ENCODE data around the gene RRAGD.

RRAGD gene

DNA sequence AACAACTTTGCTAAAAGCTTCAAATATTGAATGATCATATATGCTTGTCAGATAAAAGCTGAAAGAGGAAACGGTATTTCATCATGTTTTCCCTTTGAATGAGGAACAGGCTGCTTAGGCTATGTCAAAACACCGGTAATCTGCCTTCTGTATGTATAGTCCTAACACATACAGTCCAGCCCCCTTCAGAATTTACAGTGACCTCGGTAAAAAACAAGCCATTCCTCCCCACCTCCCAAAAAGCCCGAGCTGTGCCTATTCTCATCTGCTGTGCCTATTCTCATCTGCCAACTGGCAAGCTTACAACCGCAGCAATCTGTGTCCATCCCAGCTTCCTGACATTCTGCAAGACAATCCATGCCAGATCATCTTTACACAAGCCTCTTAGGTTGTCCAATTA lies 32.8 kb downstream of the RRAGD start:
- no peaks in the 10 kb centered on the region for H3K9me3 ChIP-seq (ENCODE audit: insufficient read depth, low read depth, low read length)
- no peaks in the 10 kb centered on the region for H3K9me2 ChIP-seq (replicated peaks; ENCODE audit: low read depth, low read length)
- H3K79me2 ChIP-seq (ENCODE audit: insufficient read depth, low read length): no peaks in the 10 kb centered on the region
- H3F3A ChIP-seq (ENCODE audit: low read depth): no peaks in the 10 kb centered on the region
- H3K4me1 ChIP-seq (ENCODE audit: insufficient read depth, low read length, poor library complexity, severe bottlenecking): peaks cover 10% of the 10 kb centered on the region
- no peak overlapping the region for H3K4me2 ChIP-seq (ENCODE audit: low read depth, low read length, poor library complexity, severe bottlenecking)
- H3K27me3 ChIP-seq (ENCODE audit: insufficient read depth, low read length, poor library complexity, severe bottlenecking): no peaks in the 10 kb centered on the region
- H3K4me3 ChIP-seq (ENCODE audit: low read length, poor library complexity, severe bottlenecking): no peak overlapping the region
- TF ChIP-seq, protein P1, sequence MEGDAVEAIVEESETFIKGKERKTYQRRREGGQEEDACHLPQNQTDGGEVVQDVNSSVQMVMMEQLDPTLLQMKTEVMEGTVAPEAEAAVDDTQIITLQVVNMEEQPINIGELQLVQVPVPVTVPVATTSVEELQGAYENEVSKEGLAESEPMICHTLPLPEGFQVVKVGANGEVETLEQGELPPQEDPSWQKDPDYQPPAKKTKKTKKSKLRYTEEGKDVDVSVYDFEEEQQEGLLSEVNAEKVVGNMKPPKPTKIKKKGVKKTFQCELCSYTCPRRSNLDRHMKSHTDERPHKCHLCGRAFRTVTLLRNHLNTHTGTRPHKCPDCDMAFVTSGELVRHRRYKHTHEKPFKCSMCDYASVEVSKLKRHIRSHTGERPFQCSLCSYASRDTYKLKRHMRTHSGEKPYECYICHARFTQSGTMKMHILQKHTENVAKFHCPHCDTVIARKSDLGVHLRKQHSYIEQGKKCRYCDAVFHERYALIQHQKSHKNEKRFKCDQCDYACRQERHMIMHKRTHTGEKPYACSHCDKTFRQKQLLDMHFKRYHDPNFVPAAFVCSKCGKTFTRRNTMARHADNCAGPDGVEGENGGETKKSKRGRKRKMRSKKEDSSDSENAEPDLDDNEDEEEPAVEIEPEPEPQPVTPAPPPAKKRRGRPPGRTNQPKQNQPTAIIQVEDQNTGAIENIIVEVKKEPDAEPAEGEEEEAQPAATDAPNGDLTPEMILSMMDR (conservative IDR thresholded peaks at IDR 0.05; ENCODE audit: low read length): no peak
- no peak for TF ChIP-seq EZH2phosphoT487 (IDR thresholded peaks at IDR 0.05; ENCODE audit: borderline replicate concordance)
- no peaks in the 10 kb centered on the region for H4K20me1 ChIP-seq (ENCODE audit: insufficient read depth, low read length, poor library complexity, severe bottlenecking)
- H2AFZ ChIP-seq (ENCODE audit: low read length): no peak overlapping the region
- no peak overlapping the region for H3K9ac ChIP-seq (ENCODE audit: low read depth, low read length, poor library complexity, severe bottlenecking)
- peaks cover 3% of the 10 kb centered on the region; the same call in 1 of the 2 replicates for H3K36me3 ChIP-seq (ENCODE audit: insufficient read depth, low read length)

DNA sequence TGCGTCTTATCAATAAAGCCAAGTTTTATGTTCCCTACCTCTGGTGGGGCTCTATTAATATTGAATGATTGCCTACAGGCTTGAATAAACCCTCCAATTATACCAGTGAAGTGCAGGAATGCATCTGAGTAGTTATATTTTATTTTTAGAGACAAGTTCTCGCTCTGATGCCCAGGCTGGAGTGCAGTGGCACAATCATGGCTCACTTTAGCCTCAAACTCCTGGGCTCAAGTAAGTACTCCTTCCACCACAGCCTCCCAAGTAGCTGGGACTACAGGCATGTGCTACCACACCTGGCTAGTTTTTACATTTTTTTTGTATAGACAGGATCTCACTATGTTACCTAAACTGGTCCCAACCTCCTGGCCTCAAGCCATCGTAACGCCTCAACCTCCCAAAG lies 33.4 kb downstream of the RRAGD start:
- Histone ChIP-seq H4K20me1 (ENCODE audit: insufficient read depth, low read length, poor library complexity, severe bottlenecking) (no peaks in the 10 kb centered on the region), H3K27me3 (ENCODE audit: insufficient read depth, low read length, poor library complexity, severe bottlenecking) (no peaks in the 10 kb centered on the region), H3K36me3 (ENCODE audit: insufficient read depth, low read length) (peaks cover 3% of the 10 kb centered on the region; the same call in 1 of the 2 replicates), H3K4me1 (ENCODE audit: insufficient read depth, low read length, poor library complexity, severe bottlenecking) (peaks cover 10% of the 10 kb centered on the region), H3K4me2 (ENCODE audit: low read depth, low read length, poor library complexity, severe bottlenecking) (no peak overlapping the region), H3F3A (ENCODE audit: low read depth) (no peaks in the 10 kb centered on the region), H2AFZ (ENCODE audit: low read length) (no peak overlapping the region), H3K9ac (ENCODE audit: low read depth, low read length, poor library complexity, severe bottlenecking) (no peak overlapping the region), H3K9me3 (ENCODE audit: insufficient read depth, low read depth, low read length) (no peaks in the 10 kb centered on the region), H3K4me3 (ENCODE audit: low read length, poor library complexity, severe bottlenecking) (no peak overlapping the region), H3K9me2 (replicated peaks; ENCODE audit: low read depth, low read length) (no peaks in the 10 kb centered on the region), H3K79me2 (ENCODE audit: insufficient read depth, low read length) (no peaks in the 10 kb centered on the region)
- TF ChIP-seq EZH2phosphoT487 (IDR thresholded peaks at IDR 0.05; ENCODE audit: borderline replicate concordance): no peak
- TF ChIP-seq, protein P1 (conservative IDR thresholded peaks at IDR 0.05; ENCODE audit: low read length): no peak

DNA sequence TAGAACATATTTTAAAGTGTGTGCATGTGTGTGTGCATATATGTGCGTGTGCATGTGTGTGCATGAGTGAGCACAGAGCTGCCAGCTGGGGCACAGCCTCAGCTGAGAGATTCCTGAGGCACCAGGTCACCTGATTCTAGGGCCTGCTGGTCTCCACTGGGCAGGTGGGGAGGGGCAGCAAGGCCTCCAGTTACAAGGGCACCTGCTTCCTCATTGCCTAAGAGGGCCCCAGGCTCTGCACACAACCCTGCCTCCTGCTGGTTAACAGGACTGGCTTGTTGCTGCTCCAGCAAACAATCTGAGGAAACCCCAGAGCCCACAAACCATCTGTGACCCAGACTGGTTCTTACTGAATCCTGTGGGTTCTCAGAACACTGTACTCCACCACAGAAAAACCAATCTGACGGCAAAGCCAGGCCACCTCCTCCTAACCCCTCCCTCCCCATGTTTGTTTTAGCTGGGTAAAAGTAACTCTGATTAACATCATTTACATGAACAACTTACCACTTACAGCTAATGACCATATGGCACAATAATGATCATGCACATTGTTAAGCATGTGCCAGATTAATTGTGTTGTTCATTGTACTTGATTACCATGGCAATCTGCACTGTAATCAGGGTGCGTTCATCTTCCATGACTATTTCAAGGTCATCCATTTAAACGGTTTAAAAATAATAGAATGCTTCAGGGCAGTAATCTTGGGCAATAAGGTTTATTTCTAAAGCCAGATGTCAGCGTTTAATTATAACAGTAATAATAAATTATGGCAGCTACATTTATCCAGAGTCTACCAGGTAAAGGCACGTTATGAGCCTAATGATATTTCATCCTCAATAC lies 36.4 kb downstream of the RRAGD start:
- Histone ChIP-seq H3K36me3 (ENCODE audit: insufficient read depth, low read length) (peaks cover 3% of the 10 kb centered on the region; the same call in 1 of the 2 replicates), H4K20me1 (ENCODE audit: insufficient read depth, low read length, poor library complexity, severe bottlenecking) (no peaks in the 10 kb centered on the region), H3K4me2 (ENCODE audit: low read depth, low read length, poor library complexity, severe bottlenecking) (peak overlapping the region; percentile 17), H2AFZ (ENCODE audit: low read length) (no peak overlapping the region), H3K4me1 (ENCODE audit: insufficient read depth, low read length, poor library complexity, severe bottlenecking) (peaks cover 10% of the 10 kb centered on the region), H3K27me3 (ENCODE audit: insufficient read depth, low read length, poor library complexity, severe bottlenecking) (no peaks in the 10 kb centered on the region), H3F3A (ENCODE audit: low read depth) (no peaks in the 10 kb centered on the region), H3K9me3 (ENCODE audit: insufficient read depth, low read depth, low read length) (no peaks in the 10 kb centered on the region), H3K9me2 (replicated peaks; ENCODE audit: low read depth, low read length) (no peaks in the 10 kb centered on the region), H3K4me3 (ENCODE audit: low read length, poor library complexity, severe bottlenecking) (no peak overlapping the region), H3K9ac (ENCODE audit: low read depth, low read length, poor library complexity, severe bottlenecking) (no peak overlapping the region), H3K79me2 (ENCODE audit: insufficient read depth, low read length) (no peaks in the 10 kb centered on the region)
- TF ChIP-seq, protein P1 (conservative IDR thresholded peaks at IDR 0.05; ENCODE audit: low read length): peak; percentile 74
- TF ChIP-seq EZH2phosphoT487 (IDR thresholded peaks at IDR 0.05; ENCODE audit: borderline replicate concordance): no peak
